ENCODE data around the gene SART3. TPM values are rescaled to one million over a fixed set of nuclear protein-coding genes. Genes with fewer than 3 reads are reported as not detected.

SART3 gene, protein sequence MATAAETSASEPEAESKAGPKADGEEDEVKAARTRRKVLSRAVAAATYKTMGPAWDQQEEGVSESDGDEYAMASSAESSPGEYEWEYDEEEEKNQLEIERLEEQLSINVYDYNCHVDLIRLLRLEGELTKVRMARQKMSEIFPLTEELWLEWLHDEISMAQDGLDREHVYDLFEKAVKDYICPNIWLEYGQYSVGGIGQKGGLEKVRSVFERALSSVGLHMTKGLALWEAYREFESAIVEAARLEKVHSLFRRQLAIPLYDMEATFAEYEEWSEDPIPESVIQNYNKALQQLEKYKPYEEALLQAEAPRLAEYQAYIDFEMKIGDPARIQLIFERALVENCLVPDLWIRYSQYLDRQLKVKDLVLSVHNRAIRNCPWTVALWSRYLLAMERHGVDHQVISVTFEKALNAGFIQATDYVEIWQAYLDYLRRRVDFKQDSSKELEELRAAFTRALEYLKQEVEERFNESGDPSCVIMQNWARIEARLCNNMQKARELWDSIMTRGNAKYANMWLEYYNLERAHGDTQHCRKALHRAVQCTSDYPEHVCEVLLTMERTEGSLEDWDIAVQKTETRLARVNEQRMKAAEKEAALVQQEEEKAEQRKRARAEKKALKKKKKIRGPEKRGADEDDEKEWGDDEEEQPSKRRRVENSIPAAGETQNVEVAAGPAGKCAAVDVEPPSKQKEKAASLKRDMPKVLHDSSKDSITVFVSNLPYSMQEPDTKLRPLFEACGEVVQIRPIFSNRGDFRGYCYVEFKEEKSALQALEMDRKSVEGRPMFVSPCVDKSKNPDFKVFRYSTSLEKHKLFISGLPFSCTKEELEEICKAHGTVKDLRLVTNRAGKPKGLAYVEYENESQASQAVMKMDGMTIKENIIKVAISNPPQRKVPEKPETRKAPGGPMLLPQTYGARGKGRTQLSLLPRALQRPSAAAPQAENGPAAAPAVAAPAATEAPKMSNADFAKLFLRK
- total RNA-seq: 40.3 and 56.0 TPM in 2 replicates

- Histone ChIP-seq H3K27me3 (ENCODE audit: control insufficient read depth, insufficient read depth, low read length) (no peaks in the 10 kb centered on the region), H3K36me3 (ENCODE audit: control insufficient read depth, insufficient read depth, low read length) (peaks cover 2% of the 10 kb centered on the region), H3K4me3 (ENCODE audit: low read depth, low read length) (peak within 1 kb of the TSS; percentile 60)
- DNase-seq (ENCODE audit: low read depth): peak; percentile 73
- TF ChIP-seq CTCF (IDR thresholded peaks at IDR 0.05; ENCODE audit: insufficient read depth, low read length, poor library complexity, severe bottlenecking): no peak
Measured at GRCh38 chr12:108560752-108561719, at the start of gene SART3. SART3 (minus strand) TSS chr12:108561173; CDS start chr12:108561154, 19 bp downstream.

GRCh38 chr12:108610336-108610815 lies 49.4 kb upstream of the SART3 start:
- no peak for TF ChIP-seq CTCF (IDR thresholded peaks at IDR 0.05; ENCODE audit: insufficient read depth, low read length, poor library complexity, severe bottlenecking)
- DNase-seq (ENCODE audit: low read depth): no peak
- Histone ChIP-seq H3K4me3 (ENCODE audit: low read depth, low read length) (no peak overlapping the region), H3K36me3 (ENCODE audit: control insufficient read depth, insufficient read depth, low read length) (no peaks in the 10 kb centered on the region), H3K27me3 (ENCODE audit: control insufficient read depth, insufficient read depth, low read length) (no peaks in the 10 kb centered on the region)

GRCh38 chr12:108609537-108610335 lies 48.8 kb upstream of the SART3 start:
- no peak for TF ChIP-seq CTCF (IDR thresholded peaks at IDR 0.05; ENCODE audit: insufficient read depth, low read length, poor library complexity, severe bottlenecking)
- Histone ChIP-seq H3K27me3 (ENCODE audit: control insufficient read depth, insufficient read depth, low read length) (no peaks in the 10 kb centered on the region), H3K36me3 (ENCODE audit: control insufficient read depth, insufficient read depth, low read length) (no peaks in the 10 kb centered on the region), H3K4me3 (ENCODE audit: low read depth, low read length) (no peak overlapping the region)
- DNase-seq (ENCODE audit: low read depth): no peak

DNA sequence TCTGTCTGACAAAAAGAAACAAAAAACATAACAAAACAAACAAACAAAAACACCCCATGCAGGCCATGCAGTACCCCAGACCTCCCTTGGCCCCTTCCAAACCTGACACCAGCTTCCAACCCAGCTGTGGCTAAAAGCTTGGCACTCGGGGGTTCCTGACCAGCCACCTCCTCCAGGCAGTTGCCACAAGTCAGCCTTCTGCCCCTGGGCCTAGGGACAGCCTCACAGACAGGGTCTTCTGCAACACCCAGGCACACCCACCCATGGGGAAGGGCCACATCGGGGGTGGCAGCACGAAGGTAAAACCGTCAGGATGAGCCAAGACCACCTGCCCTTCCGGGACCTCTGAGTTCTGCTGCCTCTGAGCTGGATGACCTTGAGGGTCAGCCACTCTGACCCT lies 47.6 kb upstream of the SART3 start:
- no peaks in the 10 kb centered on the region for H3K36me3 ChIP-seq (ENCODE audit: control insufficient read depth, insufficient read depth, low read length)
- H3K27me3 ChIP-seq (ENCODE audit: control insufficient read depth, insufficient read depth, low read length): no peaks in the 10 kb centered on the region
- H3K4me3 ChIP-seq (ENCODE audit: low read depth, low read length): no peak overlapping the region
- TF ChIP-seq CTCF (IDR thresholded peaks at IDR 0.05; ENCODE audit: insufficient read depth, low read length, poor library complexity, severe bottlenecking): no peak
- DNase-seq (ENCODE audit: low read depth): no peak

Measured in kidney epithelial cell (primary cell).